K562 (cell line): ENCODE measurements around the gene BGN. TPM values are rescaled to one million over a fixed set of nuclear protein-coding genes. Genes with fewer than 3 reads are reported as not detected.

ENCODE experiments used
- ATAC-seq: fragments of 200-7000 bp; cut with Tn5 transposase; 3 replicates; pipeline ENCODE4 v1.9.1; 2020; ENCODE audit warnings: moderate library complexity
- BruUV-seq: library from RNA; stranded (reverse); fragments of 400-500 nt; replicated peaks from 2 replicates; lab custom pipeline; 2021; lab: Mats Ljungman, UMichigan
- CTCF ChIA-PET: fragments of 300-600 bp; formaldehyde crosslinking; extraction: SDS; loops from one replicate; lab custom pipeline; 2021; ENCODE audit warnings: low intra/inter-chr PET ratio; lab: Yijun Ruan, JAX
- POLR2A ChIA-PET: fragments of 300-600, 350-650 bp; sonication (Branson Sonifier 250); formaldehyde crosslinking; extraction: SDS; loops from one replicate; lab custom pipeline; 2021; ENCODE audit warnings: antibody characterized with exemption, inconsistent platforms; lab: Yijun Ruan, JAX
- DNase-seq, 4 experiments: peaks; one replicate each; pipeline versions ENCODE4 v3.0.0 to v3.0.0-alpha.2; 2011 to 2018; ENCODE audit warnings: low spot score in 3 of 4, mixed read lengths in 3 of 4; ENCODE audit errors: extremely low read depth in 1 of 4
- FAIRE-seq: peaks from 2 replicates; lab custom pipeline; 2011; peaks lifted over from hg19 to GRCh38; lab: Jason Lieb, UNC
- H2AFZ ChIP-seq: 2 replicates; pipeline ENCODE4 v1.6.0; 2011; ENCODE audit warnings: low read depth, low read length, control low read depth, inconsistent platforms
- H3K27ac ChIP-seq: fragments of 200-600 bp; 3 replicates; pipeline ENCODE4 v1.8.0; 2011; ENCODE audit warnings: low read depth, mild to moderate bottlenecking, control low read depth, inconsistent platforms, low read length, moderate library complexity, mixed read lengths; ENCODE audit errors: extremely low read depth
- H3K27me3 ChIP-seq, 2 experiments: fragments of 300-600 bp in 1 of 2; 2 replicates in 1 of 2; 3 replicates in 1 of 2; pipeline versions ENCODE4 v1.6.0 to v1.8.0; 2011; ENCODE audit warnings: inconsistent platforms in 2 of 2, low read length in 2 of 2, mild to moderate bottlenecking in 1 of 2, mixed read lengths in 1 of 2, moderate library complexity in 1 of 2; ENCODE audit not compliant: control insufficient read depth in 2 of 2, insufficient read depth in 2 of 2
- H3K36me3 ChIP-seq: fragments of 300-600 bp; 3 replicates; pipeline ENCODE4 v1.8.0; 2011; ENCODE audit warnings: mild to moderate bottlenecking, low read length, inconsistent platforms; ENCODE audit not compliant: control insufficient read depth, insufficient read depth
- H3K4me1 ChIP-seq, 2 experiments: fragments of 200-600 bp in 1 of 2; replicated peaks in 1 of 2; 2 replicates in 1 of 2; 3 replicates in 1 of 2; pipeline versions ENCODE4 v1.5.1 to v1.8.0; 2011; ENCODE audit warnings: inconsistent platforms in 2 of 2, low read length in 2 of 2, mild to moderate bottlenecking in 1 of 2, mixed read lengths in 1 of 2, moderate library complexity in 1 of 2; ENCODE audit not compliant: control insufficient read depth in 2 of 2, insufficient read depth in 2 of 2
- H3K4me2 ChIP-seq: 2 replicates; pipeline ENCODE4 v1.6.1; 2011; ENCODE audit warnings: low read length, control low read depth, inconsistent platforms, mixed read lengths; ENCODE audit not compliant: insufficient read depth
- H3K4me3 ChIP-seq: fragments of 200-600 bp; sonication (generic), shearing (Covaris generic); 2 replicates; pipeline ENCODE4 v1.5.1; 2016; ENCODE audit warnings: control low read depth, inconsistent platforms
- H3K79me2 ChIP-seq: fragments of 200-600 bp; 3 replicates; pipeline ENCODE4 v1.8.0; 2011; ENCODE audit warnings: low read length, inconsistent platforms; ENCODE audit not compliant: control insufficient read depth, insufficient read depth
- H3K9ac ChIP-seq, 2 experiments: 2 replicates each; pipeline versions ENCODE4 v1.6.0 to v1.6.1; 2011; ENCODE audit warnings: low read depth in 2 of 2, low read length in 2 of 2, control low read depth in 1 of 2, inconsistent platforms in 1 of 2, mild to moderate bottlenecking in 1 of 2, mixed read lengths in 1 of 2; ENCODE audit not compliant: insufficient read depth in 1 of 2
- H3K9me1 ChIP-seq: one replicate; pipeline ENCODE4 v1.6.0; 2011; ENCODE audit warnings: inconsistent platforms, mild to moderate bottlenecking, low read length, moderate library complexity; ENCODE audit not compliant: control insufficient read depth, insufficient read depth
- H3K9me3 ChIP-seq: replicated peaks from 2 replicates; pipeline ENCODE4 v1.5.1; 2011; ENCODE audit warnings: low read depth, low read length, inconsistent platforms; ENCODE audit not compliant: control insufficient read depth, insufficient read depth
- H4K20me1 ChIP-seq: replicated peaks from 2 replicates; pipeline ENCODE4 v1.6.1; 2011; ENCODE audit warnings: low read length, inconsistent platforms, mixed read lengths; ENCODE audit not compliant: control insufficient read depth, insufficient read depth
- ARID1B ChIP-seq: fragments of 450-650 bp; IDR thresholded peaks from 2 replicates; pipeline ENCODE4 v1.6.1; 2016; ENCODE audit warnings: antibody characterized with exemption, mild to moderate bottlenecking, inconsistent platforms
- CBX2 ChIP-seq: fragments of 200-600 bp; sonication (generic); IDR thresholded peaks from one replicate; pipeline ENCODE4 v1.6.1; 2012; ENCODE audit warnings: mild to moderate bottlenecking, low read length, inconsistent platforms; ENCODE audit not compliant: insufficient read depth, poor library complexity, severe bottlenecking
- FOXA1 ChIP-seq: fragments of 450-650 bp; IDR thresholded peaks from 2 replicates; pipeline ENCODE4 v1.6.1; 2016; ENCODE audit warnings: mild to moderate bottlenecking, borderline replicate concordance
- OTX1 ChIP-seq: fragments of 450-650 bp; formaldehyde crosslinking; IDR thresholded peaks from 2 replicates; pipeline ENCODE4 v1.4.0; 2022; ENCODE audit warnings: mild to moderate bottlenecking
- SMAD4 ChIP-seq: fragments of 250-450 bp; sonication (Bioruptor Pico); conservative IDR thresholded peaks from 2 replicates; pipeline ENCODE4 v1.8.0; 2021; ENCODE audit warnings: inconsistent platforms, mild to moderate bottlenecking, moderate library complexity
- SNIP1 ChIP-seq: fragments of 450-650 bp; IDR thresholded peaks from 2 replicates; pipeline ENCODE4 v1.7.1; 2017; ENCODE audit warnings: low read depth, mild to moderate bottlenecking
- TBP ChIP-seq: optimal IDR thresholded peaks from 2 replicates; pipeline ENCODE3; 2011; ENCODE audit warnings: low read depth, low read length, improper control_type of control experiment
- YY1 ChIP-seq, 3 experiments: IDR thresholded peaks; 2 replicates each; pipeline ENCODE4 v1.6.1; 2011; ENCODE audit warnings: low read length in 2 of 3, mild to moderate bottlenecking in 2 of 3, moderate library complexity in 2 of 3, borderline replicate concordance in 1 of 3, control low read depth in 1 of 3, low read depth in 1 of 3; ENCODE audit not compliant: insufficient read depth in 3 of 3, insufficient replicate concordance in 2 of 3, control insufficient read depth in 1 of 3, insufficient read length in 1 of 3; ENCODE audit errors: extremely low read depth in 1 of 3
- WGBS: fragments of 100-300 bp; shearing (Covaris generic); methylation state at CpG from one replicate; pipeline ENCODE4 v1.1.6; 2016; ENCODE audit warnings: low coverage, mixed read lengths; ENCODE audit not compliant: insufficient coverage; ENCODE audit errors: missing lambda C conversion rate; 5-methylcytosine and 5-hydroxymethylcytosine counted together
- in situ Hi-C: fragments of 300-500 bp; cut with MboI; formaldehyde crosslinking; loops from 4 replicates; pipeline ENCODE4 v1.15.0; 2018; ENCODE audit warnings: inconsistent platforms, mixed read lengths
- intact Hi-C: fragments of 100-400 bp; cut with micrococcal nuclease; formaldehyde crosslinking; loops from 2 replicates; pipeline ENCODE4 v1.14.2; 2022
- polyA plus RNA-seq, 8 experiments: library from polyadenylated mRNA; depleted of rRNA in 4 of 8; stranded (reverse) in 5 of 8; unstranded in 3 of 8; fragments of >200 nt; fragmentation: Nextera tagmentation in 2 of 8; fragmentation: Illumina TruSeq in 1 of 8; extraction: Ambion mirVana in 2 of 8; extraction: Trizol in 1 of 8; gene quantifications; 2 replicates each; pipeline versions ENCODE4 v1.2.1 to v1.2.3, GENCODE V29; 2011 to 2014; ENCODE audit warnings: inconsistent platforms in 1 of 8, missing spikeins in 1 of 8
- total RNA-seq, 7 experiments: library from RNA; depleted of rRNA in 6 of 7; stranded (reverse); fragments of >200 nt in 6 of 7; fragmentation: Illumina TruSeq in 2 of 7; extraction: Trizol in 2 of 7; gene quantifications; 2 replicates each; pipeline versions ENCODE4 v1.2.1 to v1.2.3, GENCODE V29; 2011 to 2021; ENCODE audit warnings: low replicate concordance in 1 of 7
- TF ChIP-seq, protein P1 (sequence below): sonication (generic); formaldehyde crosslinking; IDR thresholded peaks from 2 replicates; pipeline ENCODE4 v1.8.0; 2023; ENCODE audit warnings: mild to moderate bottlenecking, missing genetic modification reagents
- TF ChIP-seq, protein P2 (sequence below): sonication (generic); formaldehyde crosslinking; IDR thresholded peaks from 2 replicates; pipeline ENCODE4 v1.8.1; 2022; ENCODE audit warnings: missing genetic modification reagents
- TF ChIP-seq, protein P3 (sequence below): fragments of 450-650 bp; IDR thresholded peaks from 2 replicates; pipeline ENCODE4 v1.6.1; 2016; ENCODE audit warnings: low read depth, mild to moderate bottlenecking, moderate library complexity

The BGN gene
- total and polyA plus RNA-seq, 9 of the 15 experiments (the other 6 are each of a cell fraction or from before 2014, with no cell fraction given), result 0.11 TPM; not detected in 8

DNA sequence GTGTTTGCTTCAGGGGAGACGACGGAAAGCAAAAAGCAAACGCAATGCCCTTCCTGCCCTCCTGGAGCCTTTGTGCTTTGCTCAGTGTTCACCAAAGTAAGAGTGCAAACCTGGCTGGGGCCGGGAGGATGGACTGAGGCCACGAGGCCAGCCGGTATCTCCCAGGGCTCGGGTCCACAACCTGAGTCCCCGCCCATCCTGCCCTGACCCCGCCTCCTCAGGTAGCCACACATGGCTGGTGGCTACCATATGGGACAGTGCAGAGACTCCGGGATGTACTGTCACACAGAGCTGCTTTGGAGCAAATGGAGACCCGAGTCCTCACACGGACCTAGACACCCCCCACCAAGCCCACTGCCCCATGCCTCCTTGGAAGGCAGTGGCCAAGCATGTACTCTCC is 27.5 kb downstream of the BGN start (continued):
- TF ChIP-seq SNIP1, result no peak
- no peak for TF ChIP-seq CBX2
- no peak for TF ChIP-seq TBP
- TF ChIP-seq FOXA1, result no peak
- no peak for TF ChIP-seq SMAD4 (CRISPR knock-in tag)
- no peak for TF ChIP-seq YY1 (IDR thresholded peaks at IDR 0.05; ENCODE audit: borderline replicate concordance in 1 of 3, control insufficient read depth in 1 of 3, extremely low read depth in 1 of 3, insufficient read depth in 3 of 3, insufficient read length in 1 of 3, insufficient replicate concordance in 2 of 3, low read depth in 1 of 3, low read length in 2 of 3)

DNA sequence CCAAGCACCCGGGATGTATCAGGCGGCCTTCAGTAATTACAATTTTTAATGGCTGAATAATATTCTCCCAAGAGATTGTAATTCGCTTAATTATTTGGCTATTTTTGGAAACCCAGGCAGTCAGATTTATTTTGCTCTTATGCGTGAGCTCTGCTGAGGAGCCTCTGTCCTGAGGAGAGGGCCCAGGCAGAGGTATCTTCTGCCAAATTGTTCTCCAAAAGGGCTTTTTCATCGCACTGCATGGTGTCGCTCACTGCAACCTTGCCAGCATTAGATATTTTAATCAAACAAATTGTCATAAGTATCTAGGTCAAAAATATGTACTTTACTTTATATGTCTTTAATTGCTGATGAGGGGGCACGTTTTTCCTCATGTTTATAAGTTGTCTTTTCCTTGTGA is 28.5 kb downstream of the BGN start:
- no peak overlapping the region for H3K4me3 ChIP-seq
- H3K79me2 ChIP-seq, result no peaks in the 10 kb centered on the region
- H2AFZ ChIP-seq, result no peak overlapping the region
- CTCF ChIA-PET, result no interaction called here
- H4K20me1 ChIP-seq, result no peaks in the 10 kb centered on the region
- peaks cover 22 to 68% of the 10 kb centered on the region in 2 experiments; a peak in 4 of 5 replicates for H3K27me3 ChIP-seq
- FAIRE-seq, result no peak
- intact Hi-C loops, result no loop called here
- no peak overlapping the region for H3K9ac ChIP-seq
- in situ Hi-C loops, result no loop called here
- no peaks in the 10 kb centered on the region for H3K9me1 ChIP-seq
- TF ChIP-seq, protein P1, sequence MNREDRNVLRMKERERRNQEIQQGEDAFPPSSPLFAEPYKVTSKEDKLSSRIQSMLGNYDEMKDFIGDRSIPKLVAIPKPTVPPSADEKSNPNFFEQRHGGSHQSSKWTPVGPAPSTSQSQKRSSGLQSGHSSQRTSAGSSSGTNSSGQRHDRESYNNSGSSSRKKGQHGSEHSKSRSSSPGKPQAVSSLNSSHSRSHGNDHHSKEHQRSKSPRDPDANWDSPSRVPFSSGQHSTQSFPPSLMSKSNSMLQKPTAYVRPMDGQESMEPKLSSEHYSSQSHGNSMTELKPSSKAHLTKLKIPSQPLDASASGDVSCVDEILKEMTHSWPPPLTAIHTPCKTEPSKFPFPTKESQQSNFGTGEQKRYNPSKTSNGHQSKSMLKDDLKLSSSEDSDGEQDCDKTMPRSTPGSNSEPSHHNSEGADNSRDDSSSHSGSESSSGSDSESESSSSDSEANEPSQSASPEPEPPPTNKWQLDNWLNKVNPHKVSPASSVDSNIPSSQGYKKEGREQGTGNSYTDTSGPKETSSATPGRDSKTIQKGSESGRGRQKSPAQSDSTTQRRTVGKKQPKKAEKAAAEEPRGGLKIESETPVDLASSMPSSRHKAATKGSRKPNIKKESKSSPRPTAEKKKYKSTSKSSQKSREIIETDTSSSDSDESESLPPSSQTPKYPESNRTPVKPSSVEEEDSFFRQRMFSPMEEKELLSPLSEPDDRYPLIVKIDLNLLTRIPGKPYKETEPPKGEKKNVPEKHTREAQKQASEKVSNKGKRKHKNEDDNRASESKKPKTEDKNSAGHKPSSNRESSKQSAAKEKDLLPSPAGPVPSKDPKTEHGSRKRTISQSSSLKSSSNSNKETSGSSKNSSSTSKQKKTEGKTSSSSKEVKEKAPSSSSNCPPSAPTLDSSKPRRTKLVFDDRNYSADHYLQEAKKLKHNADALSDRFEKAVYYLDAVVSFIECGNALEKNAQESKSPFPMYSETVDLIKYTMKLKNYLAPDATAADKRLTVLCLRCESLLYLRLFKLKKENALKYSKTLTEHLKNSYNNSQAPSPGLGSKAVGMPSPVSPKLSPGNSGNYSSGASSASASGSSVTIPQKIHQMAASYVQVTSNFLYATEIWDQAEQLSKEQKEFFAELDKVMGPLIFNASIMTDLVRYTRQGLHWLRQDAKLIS (CRISPR knock-in tag), result no peak
- TF ChIP-seq OTX1 (CRISPR knock-in tag) (no peak), ARID1B (no peak)
- TF ChIP-seq, protein P2, sequence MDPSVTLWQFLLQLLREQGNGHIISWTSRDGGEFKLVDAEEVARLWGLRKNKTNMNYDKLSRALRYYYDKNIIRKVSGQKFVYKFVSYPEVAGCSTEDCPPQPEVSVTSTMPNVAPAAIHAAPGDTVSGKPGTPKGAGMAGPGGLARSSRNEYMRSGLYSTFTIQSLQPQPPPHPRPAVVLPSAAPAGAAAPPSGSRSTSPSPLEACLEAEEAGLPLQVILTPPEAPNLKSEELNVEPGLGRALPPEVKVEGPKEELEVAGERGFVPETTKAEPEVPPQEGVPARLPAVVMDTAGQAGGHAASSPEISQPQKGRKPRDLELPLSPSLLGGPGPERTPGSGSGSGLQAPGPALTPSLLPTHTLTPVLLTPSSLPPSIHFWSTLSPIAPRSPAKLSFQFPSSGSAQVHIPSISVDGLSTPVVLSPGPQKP (CRISPR knock-in tag), result no peak
- TF ChIP-seq, protein P3, sequence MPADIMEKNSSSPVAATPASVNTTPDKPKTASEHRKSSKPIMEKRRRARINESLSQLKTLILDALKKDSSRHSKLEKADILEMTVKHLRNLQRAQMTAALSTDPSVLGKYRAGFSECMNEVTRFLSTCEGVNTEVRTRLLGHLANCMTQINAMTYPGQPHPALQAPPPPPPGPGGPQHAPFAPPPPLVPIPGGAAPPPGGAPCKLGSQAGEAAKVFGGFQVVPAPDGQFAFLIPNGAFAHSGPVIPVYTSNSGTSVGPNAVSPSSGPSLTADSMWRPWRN, result no peak
- no peak for ATAC-seq
- WGBS, result 5% methylated on average over 7 of the region's 7 CpGs
- H3K36me3 ChIP-seq, result no peaks in the 10 kb centered on the region
- no TSS peak for BruUV-seq
- no peaks in the 10 kb centered on the region for H3K9me3 ChIP-seq
- no peak overlapping the region for H3K4me2 ChIP-seq
- H3K27ac ChIP-seq, result no peak overlapping the region
- peaks cover 0 to 6% of the 10 kb centered on the region in 2 experiments; a peak in 2 of 5 replicates for H3K4me1 ChIP-seq
- POLR2A ChIA-PET, result interaction anchor here (1.2 kb wide), 1 partner anchor 11 kb away, joined by 3 read pairs; no protein-coding TSS in a partner anchor
- no peak for DNase-seq
